ENCODE results near the gene CACNA1C.

- TF ChIP-seq POLR2A (IDR thresholded peaks at IDR 0.05) (no peak), CTCF (IDR thresholded peaks at IDR 0.05) (no peak)
Observed at GRCh38 chr12:2653461-2653965, 600.7 kb downstream of the CACNA1C start.

All from esophagus squamous epithelium (tissue), 4 donors.